GM19372 (cell line): ENCODE results near the gene BCKDHA.

Experiments used
- ATAC-seq: cut with Tn5 transposase; IDR thresholded peaks from one replicate; pipeline ENCODE4 v1.9.1; 2021; ENCODE audit warnings: mild to moderate bottlenecking, low read depth, moderate library complexity; ENCODE audit not compliant: unreplicated experiment

Gene BCKDHA

DNA sequence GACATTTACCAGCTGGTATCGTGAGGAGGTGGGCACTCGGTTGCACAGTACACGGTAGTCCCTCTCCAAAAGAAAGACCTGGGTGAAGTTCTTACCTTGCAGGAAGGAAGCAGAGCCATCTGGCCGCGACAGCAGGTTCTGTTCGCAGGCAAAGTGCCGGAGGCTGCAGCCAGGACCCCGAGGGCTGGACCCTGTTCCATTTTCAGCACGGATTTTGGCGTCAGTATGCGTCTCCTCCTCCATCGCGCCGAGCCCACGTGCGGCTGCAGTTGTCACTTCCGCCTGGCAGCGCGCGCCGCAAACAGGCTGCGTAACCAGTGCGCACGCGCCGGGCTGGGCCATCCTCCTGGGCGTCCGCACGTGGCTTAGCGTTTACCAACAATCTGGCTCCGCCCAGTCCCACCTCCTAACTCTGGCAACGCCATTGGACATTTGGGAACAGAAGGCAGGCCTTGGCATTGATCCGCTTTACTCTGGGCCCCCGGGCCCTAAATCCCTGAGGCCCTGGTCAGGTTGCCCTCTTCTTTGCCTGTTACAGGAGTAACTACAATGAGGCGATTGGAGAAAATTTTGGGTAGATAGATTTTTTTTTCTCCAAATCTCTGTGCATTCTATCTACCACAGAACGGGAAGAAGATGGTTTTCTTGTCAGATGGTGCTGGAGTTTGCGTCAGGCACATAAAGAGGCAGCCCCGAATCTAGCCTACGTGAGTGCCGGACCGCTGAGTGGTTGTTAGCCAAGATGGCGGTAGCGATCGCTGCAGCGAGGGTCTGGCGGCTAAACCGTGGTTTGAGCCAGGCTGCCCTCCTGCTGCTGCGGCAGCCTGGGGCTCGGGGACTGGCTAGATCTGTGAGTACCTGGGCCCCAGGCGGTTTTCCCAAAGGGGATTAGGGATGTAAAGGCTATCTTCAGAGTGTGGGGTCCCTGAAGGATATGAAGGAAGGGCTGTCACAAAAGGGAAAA lies at the start of gene BCKDHA, which contains the start of gene EXOSC5:
TSS of gene BCKDHA (plus strand) at position 733 of the 964 bp plus-strand sequence. CDS start at position 743, 10 bp downstream.
TSS of gene EXOSC5 (minus strand) at position 274 of the 964 bp plus-strand sequence. CDS start at position 243, 31 bp downstream.
- ATAC-seq = peak; percentile 91

- no peak for ATAC-seq
These were observed 46.8 kb upstream of the BCKDHA start for GRCh38 chr19:41350735-41351338.

GRCh38 chr19:41351339-41352245 lies 46.0 kb upstream of the BCKDHA start:
- ATAC-seq = peak; percentile 29

DNA sequence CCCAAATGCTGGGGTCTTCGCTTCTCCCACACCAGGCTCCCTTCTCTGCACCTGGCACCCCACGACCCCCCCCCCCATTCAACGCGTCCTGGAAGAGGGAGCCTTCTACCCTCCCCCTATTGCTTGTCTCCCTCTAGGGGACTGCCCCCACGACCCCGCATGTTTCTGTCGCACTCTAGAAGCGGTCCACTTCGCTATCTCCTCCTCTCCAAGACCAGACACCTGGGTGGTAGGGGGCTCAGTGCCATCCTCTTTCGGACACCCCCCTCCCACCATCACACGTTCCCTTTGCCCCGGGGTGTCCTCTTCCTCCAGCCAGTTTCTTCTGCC lies 45.4 kb upstream of the BCKDHA start:
- no peak for ATAC-seq

GRCh38 chr19:41352609-41353465 lies 44.8 kb upstream of the BCKDHA start:
- no peak for ATAC-seq

GRCh38 chr19:41353466-41354342 lies 43.9 kb upstream of the BCKDHA start, which contains the start of gene TGFB1:
TSS of gene TGFB1 (minus strand) at chr19:41353922. CDS start at chr19:41353044, 878 bp downstream.
- peak; percentile 57 for ATAC-seq

DNA sequence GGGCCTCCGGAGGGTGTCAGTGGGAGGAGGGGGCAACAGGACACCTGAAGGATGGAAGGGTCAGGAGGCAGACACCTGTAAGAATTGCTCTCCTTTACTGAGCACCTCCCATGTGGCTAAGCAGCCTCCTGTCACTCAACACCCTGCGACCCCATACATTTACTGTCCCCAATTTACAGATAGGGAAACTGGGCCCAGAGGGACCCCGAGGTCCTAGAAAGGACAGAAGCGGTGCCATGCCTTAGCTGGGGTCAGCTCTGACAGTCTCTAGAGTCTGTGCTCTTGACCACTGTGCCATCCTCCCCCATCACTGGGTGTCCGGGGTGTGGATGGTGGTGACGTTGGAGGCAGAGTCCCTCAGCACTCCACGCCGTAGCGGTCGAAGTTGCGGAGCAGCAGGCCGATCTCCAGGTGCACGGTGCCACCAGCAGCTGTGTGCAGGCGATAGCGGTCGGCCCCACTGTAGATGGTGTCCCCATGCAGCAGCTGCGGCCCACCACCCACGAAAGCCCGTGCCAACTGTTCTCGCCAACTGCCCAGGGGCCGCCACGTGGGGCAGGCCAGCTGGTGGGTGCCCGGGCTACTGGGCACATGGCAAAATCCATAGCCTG lies 43.2 kb upstream of the BCKDHA start:
- ATAC-seq = no peak

DNA sequence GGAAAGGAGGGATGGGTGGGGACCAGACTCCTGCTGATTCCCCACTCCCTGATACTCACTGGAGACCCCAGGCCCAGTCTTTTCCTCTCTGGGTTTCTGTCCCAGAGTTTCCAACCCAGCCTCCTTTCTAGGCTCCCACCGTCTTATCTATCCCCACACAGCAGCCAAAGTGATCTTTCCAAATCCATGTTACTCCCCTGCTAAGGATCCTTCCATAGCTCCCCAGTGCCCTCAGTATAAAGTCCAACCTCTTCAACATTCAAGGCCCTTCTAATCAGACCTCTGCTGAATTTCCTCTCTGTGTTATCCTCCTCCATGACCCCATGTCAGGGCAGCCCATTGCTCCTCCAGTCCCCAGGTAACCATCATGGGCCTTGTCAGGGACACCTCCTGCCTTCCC lies 42.6 kb upstream of the BCKDHA start:
- ATAC-seq = no peak

- no peak for ATAC-seq
These were observed 41.8 kb upstream of the BCKDHA start for GRCh38 chr19:41355802-41356201.

GRCh38 chr19:41356984-41357739 lies 40.5 kb upstream of the BCKDHA start:
- no peak for ATAC-seq

- no peak for ATAC-seq
These were observed 39.9 kb upstream of the BCKDHA start for GRCh38 chr19:41357746-41358145.

DNA sequence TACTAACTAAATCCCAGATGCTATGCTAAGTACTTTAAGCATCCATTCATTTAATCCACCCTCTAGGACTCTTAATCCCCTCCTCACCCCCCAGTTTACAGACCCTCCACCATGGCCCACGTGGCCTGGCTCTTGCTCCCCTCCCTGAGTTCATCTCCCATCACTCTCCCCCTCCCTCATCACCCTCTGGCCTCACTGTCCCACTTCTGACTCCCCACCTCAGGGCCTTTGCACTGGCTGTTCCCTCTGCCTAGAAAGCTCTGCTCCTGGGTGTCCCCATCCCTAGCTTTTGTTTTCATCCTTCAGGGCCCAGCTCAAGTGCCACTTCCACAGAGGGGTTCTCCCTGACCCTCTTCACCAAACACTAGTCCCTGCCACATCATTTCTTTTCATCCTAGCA lies 37.9 kb upstream of the BCKDHA start:
- no peak for ATAC-seq

- no peak for ATAC-seq
These were observed 35.3 kb upstream of the BCKDHA start for GRCh38 chr19:41362143-41362847.

DNA sequence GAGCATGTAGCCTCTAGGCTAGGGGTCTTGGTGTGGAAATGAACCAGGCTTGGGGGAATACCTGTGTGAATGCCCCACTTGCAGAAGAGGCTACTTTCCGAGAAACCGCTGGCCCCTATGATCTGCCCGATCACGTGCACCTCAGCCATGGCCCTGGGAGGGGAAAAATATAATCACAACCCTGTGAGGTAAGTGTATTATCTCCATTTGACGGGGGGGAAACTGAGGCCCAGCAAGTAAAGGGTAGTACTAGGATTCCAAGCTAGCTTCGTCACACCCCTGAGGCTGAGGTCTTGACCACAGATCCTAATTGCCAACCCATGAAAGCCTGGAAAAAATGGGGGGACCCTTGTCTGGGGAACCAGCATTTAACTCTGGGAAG lies 34.3 kb upstream of the BCKDHA start:
- ATAC-seq = no peak

GRCh38 chr19:41363753-41364523 lies 33.7 kb upstream of the BCKDHA start, which contains the start of gene B9D2:
TSS of gene B9D2 (minus strand) at chr19:41364149. CDS start at chr19:41363519, 630 bp downstream.
- peak; percentile 76 for ATAC-seq
